ENCODE results near the gene ZBTB16.

Gene ZBTB16

DNA sequence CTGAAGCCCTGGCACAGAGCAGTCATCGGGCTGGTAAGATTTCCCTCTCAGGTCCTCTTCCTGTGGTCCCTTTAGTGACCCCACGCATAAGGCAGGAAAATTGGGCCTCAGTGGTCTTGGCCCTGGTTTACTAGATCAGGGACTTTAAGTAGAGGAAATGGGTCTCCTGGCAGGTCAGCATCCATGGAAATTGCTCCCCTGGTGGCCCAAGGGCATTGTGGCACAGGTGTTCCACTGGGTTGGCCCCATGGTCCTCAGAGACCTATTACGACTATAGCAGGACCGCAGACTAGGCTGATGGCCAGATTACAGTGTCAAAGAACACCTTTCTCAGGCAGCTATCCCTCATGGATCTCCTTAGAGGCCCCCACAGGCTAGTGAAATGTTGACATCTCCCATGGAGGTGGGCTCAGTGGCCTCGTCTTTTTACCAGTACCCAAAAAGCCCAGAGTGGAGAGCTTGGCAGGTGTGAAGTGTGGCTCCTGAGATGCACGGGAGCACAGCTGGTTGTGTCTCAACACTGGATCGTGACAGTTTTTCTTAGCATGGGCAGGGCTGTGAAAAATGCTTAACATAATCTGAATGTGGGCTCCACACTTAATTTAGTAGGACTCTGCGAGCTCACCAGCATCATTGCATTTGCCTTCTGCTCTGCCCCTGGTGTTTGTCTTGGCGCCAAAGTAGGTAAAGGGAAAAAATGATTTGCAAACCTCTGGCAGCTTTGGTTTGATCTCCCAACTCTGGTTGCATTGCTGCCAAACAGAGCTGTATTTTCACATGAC is 74.2 kb downstream of the ZBTB16 start:
- DNase-seq: no peak

DNA sequence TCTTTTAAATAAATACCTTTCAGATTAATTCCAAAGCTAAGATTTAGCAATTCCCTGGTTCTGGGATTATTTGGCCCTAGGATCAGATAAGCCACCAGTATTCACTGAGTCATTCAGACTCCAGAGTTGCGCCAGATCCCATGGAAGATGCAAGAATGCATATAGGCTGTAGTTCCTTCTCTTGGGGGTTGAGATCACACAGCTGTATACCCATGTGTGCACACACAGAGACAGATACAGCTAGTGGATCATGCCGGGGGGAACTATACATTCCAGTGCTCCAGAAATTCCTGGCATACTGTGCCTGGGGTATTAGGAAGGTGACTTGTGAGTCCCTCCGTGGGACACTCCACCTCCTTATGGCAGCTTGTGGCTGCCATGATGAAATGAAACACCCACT is 75.4 kb downstream of the ZBTB16 start:
- DNase-seq: no peak

DNA sequence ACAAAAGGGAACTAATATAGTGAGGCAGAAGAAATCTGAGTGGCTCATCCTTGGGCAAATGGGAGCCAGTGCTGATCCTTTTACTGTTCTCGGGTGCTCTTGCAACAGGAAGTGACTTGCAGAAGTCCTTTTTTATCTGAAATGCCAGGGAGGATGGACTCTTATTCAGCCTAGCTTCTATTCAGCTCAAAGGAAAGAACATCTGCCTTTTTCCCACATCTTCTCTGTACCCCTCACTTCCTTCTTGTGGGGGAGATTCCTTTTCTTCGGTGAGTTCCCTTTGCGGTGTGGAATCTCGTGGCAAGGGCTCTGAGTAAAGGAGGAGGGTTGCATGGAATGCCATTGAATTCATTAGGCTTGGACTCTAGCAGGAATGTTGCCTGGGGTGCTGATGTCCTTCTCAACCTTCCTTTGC is 76.2 kb downstream of the ZBTB16 start:
- no peak for DNase-seq

DNA sequence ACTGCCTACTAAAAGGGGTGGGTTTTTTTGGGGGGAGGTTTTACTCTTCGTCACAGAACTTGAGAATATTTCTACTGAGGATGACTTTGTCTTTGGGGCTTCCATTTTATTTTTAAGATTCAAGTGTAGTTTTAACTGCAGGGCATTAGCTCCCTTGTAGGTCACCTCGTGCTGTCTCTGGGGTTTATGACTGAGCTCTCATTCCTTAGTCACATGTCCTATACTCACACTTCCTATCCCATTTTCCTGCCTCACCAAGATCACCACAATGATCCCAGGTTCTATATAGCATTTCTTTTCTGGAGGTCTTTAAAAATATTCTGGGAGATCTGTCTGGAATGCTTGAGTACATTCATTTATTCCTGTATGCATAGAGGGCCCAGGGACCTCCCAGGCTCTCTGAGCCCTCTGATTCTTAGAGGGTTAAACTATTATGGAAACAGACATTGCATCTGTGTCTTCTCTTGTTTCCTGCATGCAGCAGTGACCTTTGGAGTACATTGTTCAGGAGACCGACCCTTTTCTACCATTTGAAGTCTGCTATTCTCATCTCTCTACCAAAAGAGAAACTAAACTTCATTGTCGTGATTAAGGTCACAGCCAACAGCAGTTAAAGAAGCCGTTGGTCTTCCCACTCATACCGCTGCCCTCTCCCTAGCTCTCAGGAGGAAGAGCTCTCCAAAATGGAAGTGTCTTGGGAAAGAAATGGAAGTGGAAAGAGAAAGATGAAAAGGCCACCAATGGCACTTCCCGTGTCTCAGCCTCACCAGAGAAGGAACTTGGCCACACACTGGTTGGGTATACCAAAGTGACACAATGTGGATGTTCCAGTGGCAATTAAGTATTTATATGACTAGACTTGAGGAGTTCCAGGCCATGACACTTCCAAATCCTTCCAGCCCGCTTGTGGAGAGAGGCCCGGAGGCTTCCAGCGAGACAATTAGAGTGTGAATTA is 77.5 kb downstream of the ZBTB16 start:
- DNase-seq: no peak

DNA sequence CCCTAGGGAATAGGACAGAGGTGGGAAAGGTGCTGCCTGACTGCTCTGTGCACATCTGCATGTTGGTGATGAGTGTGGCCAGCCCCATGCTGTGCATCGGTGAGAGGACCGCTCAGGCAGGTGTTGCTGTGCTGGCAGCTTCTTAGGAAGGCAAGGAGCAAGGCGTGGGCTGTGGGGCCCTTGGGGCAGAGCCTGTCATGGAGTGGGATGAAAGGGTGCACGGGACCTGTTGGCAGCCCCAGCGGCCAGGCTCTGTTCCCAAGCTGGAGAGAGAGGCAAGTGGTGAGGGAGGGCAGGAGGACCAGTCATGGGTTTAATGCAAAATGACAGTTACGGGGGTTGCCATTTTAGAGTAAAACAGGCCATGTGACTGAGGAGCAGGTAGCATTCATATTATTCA is 78.3 kb downstream of the ZBTB16 start:
- no peak for DNase-seq

DNA sequence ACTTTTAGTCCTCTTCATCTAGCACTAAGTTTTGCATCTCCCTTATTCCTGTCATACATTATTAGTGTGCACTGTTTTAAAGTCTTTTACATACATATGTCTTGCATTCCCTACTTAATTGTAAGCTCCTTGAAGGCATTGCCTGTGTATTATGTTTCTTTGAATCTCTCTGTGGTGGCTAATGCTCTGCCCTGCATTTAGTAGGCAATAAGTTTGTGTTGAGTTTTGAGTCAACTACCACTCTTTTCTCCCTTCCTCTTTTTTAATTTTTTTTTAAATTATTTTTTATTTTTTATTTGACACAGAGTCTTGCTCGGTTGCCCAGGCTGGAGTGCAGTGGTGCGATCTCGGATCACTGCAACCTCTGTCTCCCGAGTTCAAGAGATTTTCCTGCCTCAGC is 78.9 kb downstream of the ZBTB16 start:
- no peak for DNase-seq

DNA sequence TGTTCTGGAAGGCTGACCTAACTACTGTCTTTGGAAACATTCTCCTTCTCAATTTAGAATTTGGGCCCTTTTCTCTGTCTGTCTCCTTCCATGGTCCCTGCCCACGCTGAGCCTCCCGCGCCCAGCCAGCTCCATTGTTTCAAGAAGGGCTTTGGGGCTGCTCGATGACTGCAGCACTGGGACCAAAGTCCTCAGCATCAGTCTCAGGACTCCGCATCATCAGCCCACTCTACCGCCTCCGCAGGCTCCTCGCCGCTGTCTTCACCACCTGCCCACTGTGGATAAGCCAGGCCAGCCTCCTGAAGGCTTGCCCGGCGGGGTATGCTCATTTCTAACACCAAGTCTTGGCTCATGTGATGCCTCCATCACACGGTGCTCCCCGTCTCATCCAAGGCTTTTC is 81.3 kb downstream of the ZBTB16 start:
- DNase-seq: no peak

DNA sequence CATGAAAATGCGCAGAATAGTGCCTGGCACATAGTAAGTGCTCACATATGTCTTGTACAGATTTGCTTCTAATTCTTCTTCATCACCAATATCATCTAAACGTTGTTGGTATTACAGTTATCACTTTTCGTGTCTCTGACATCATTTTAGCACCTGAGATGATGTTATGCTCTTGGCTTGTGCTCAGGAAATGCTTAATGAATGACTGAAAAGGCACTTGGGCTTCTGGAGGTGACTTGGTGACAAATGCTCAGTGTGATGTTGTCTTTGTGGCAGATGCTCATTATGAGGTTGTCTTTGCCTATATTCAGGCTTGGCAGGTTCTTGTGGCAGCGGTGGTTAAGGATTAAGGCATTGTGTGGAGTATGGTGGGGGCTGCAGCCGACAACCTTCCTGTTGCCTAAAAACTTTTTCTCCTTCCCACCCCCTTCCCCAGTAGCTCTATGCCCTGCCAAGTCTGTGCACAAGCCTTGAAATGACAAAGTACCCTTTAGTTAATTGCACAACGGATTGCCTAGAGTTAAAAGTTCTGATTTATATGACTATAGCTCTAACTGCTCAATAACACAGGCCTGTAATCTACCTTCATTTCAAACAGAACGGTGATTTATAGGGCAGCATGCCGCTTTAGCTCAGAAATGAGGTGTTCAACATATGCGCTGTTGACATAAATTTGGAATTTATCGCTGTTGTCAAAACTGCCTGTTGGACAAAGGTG is 82.5 kb downstream of the ZBTB16 start:
- no peak for DNase-seq

DNA sequence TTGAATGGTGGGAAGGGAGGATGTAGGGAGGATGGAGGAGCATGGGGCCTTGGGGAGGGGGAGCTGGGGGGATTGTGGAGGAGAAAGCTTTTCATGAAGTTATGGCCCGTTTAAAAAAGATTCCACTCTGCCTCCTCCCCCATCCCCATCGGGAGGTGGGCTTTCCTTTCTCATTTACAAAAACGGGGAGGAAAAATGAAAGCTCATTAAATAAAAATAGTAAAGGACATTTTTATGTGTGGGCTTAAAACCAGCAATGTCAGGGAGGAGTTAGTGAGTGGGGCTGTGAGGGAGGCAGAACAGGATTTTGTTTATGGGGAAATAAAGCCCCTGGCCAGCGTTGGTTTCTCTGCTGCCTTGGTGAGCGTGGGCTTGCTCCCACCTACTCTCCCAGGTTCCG is 83.2 kb downstream of the ZBTB16 start:
- DNase-seq: no peak

DNA sequence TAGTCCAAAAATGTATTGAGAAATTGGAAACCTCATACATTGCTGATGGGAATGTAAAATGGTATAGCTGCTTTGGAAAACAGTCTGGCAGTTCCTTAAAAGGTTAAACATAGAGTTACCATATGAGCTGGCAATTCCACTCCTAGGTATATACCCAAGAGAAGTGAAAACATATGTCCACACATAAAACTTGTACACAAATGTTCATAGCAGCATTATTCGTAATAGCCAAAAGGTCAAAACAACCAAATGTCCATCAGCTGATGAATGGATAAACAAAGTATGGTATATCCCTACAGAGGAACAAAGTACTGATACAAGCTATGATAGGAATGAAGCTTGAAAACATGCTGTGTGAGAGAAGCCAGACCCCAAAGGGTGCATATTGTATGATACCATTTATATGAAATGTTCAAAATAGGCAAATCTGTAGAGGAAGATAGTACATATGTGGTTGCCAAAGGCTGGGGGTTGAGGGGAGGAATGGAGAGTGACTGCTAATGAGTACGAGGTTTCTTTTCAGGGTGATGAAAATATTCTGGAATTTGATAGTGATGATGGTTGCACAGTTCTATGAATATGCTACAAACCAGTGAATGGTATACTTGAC is 85.8 kb downstream of the ZBTB16 start:
- no peak for DNase-seq

DNA sequence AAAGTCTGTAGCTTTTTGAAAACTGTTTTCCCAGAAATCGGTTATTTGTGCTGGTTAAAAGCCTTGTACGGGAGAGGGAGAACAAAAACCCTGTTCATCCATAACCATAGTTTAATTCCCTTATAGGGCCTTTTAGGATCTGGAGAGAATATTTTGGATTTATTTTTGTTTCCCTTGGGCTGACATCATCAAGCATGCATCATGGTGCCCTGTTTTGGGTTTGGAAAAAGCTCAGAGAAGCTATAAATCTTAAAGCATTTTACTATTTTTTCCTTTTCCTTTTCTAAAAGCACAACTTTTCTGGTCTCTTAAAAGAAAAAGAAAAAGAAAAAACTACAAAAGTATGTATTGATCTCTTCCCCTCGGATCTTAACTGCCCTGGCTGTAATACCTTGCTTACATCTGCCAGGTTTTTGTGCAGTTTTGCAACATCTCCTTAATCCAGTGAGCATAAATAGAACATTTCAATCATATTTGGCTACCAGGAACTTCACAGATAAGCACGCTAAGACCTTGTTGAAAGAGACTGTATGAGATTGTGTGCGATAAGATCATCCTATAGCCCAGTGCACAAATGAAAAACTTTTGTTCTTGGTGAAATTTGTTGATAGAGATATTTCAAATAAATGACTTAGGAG is 88.0 kb downstream of the ZBTB16 start:
- DNase-seq: no peak

DNA sequence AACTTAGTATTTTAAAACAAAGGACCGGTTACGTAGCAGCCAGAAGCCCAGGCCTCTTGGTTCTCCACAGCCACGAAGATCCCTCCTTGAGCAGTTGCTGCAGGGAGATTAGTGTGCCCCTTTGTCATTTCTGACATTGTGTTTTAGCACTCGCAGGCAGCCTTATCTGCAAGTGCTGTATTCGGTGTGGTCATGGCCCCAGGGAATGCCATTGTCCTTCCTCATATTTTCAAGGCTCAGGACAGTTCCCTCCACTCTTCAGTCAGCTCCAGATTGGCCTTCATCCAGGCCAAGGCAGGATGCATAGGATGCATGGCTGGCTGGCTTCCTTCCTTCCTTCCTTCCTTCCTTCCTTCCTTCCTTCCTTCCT is 88.5 kb downstream of the ZBTB16 start:
- no peak for DNase-seq

DNA sequence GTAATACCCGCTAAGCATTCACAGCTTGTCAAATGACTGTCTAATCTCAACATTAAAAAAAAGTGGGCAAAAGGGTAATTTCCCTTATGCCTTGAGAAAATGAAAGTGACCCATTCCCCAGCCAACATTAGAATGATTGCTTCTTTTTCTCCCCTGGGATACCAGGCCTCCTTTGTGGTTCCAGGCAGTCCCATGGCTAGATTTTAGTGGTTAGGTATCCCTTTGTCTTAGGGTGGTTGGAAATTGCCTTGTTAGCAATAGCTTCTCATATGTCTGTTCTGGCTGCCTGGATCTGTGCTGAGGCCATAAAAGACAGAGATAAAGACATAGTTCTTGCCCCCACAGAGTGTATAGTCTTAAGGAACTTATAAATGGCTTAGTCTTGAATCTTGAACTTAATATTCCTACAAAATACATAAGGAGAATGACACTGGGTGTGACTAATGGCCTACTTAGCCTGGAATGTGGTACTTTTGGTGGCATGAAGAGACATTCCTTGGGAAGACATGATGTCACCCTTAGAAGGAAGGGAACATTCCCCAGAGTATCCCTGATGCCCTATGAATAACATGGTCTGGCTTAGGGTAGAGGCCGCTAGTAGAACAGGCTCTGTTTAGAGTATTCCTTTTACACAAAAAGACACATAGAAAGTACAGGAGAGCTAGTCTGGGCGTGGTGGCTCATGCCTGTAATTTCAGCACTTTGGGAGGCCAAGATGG is 90.3 kb downstream of the ZBTB16 start:
- no peak for DNase-seq

DNA sequence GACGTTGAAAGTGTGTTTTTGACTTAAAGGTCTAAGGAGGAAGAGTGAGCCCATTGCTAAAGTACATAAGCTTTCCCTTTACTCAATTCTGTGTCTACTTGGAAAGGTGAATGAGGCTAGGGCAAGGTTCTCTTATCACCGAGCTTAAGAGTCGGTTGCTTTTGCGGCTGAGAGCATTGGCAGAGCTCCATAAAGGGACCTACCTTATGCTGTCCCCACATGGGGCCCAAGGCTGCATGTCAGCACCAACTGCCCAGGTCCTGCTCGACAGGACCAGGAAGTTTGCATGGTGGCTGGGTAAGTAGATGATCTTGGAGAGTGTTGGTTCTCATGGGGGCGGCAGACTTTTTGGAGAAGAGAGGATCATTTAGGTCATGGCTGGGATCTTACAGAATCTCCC is 91.2 kb downstream of the ZBTB16 start:
- DNase-seq: no peak

DNA sequence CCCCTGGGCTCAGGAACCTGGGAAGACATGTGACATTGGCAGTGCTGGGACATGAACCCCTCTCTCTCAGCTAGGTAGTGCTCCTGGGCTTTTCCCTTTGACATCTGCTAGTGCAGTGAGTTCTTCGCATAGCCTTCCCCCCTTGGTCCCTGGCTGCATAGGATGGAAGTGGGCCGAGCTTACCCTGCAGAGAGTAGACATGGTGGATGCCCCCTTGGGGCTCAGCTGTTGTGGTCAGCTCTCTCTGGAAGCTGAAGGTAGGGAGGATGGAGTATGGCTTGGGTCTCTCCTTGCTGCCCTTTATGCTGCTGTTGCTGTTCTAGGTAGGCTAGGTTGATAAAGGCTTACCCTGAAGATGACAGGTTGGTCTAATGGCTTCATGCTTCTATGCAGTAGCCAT is 92.1 kb downstream of the ZBTB16 start:
- no peak for DNase-seq

DNA sequence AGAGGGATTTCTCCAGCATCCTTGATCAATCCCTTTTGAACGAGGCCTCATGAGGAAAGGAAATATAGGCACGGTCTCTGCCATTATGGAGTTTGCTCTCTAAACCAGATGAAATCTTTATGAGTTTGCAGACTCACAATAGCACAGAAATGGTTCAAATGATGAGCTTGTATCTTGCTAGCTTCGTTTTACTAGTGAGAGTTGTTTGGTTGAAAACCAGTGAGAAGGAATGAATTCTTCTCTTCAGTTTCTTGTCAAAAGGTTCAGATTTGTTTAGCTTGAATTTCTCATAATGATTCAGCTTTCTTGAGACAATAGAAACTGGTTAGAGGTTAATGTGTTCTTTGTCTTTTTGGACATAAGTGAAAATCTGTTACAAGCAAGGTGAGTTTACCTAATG is 92.7 kb downstream of the ZBTB16 start:
- DNase-seq: no peak

DNA sequence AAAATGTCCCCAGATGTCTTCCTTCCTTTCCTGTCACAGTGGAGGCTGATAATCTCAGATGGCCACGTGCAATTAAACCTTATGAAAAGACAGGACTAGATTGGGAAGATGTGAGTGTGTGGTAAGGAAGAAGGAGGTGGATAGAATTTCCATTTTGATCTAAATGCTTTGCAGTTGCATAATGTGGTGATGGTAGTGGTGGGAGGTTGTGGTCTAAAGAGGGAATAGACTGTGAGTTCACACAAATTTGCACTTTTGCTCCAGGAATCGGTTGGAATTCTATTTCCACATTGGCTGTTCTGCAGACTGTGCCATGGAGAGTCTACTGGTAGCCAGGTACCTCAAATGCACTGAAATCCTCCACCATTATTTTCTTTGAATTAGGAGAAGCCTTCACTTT is 93.3 kb downstream of the ZBTB16 start:
- no peak for DNase-seq

DNA sequence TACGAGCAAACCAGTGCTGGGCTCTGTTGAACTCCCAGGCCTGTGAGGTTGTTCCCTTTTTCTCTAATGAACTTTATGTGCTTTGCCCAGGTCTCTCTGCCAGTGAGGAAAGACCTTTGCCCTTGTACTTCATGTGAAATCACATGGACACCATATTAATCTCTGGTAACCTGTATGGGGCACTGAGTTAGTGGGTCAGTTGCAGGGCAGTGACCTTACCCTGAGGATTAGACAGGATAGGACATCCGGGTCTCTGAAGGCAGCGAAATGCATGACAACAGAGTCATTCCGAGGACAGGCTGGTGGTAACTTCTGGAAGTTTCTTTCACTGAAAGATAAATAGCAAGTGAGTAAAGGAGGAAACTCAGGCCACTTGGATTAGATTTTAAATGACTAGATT is 93.7 kb downstream of the ZBTB16 start:
- no peak for DNase-seq

DNA sequence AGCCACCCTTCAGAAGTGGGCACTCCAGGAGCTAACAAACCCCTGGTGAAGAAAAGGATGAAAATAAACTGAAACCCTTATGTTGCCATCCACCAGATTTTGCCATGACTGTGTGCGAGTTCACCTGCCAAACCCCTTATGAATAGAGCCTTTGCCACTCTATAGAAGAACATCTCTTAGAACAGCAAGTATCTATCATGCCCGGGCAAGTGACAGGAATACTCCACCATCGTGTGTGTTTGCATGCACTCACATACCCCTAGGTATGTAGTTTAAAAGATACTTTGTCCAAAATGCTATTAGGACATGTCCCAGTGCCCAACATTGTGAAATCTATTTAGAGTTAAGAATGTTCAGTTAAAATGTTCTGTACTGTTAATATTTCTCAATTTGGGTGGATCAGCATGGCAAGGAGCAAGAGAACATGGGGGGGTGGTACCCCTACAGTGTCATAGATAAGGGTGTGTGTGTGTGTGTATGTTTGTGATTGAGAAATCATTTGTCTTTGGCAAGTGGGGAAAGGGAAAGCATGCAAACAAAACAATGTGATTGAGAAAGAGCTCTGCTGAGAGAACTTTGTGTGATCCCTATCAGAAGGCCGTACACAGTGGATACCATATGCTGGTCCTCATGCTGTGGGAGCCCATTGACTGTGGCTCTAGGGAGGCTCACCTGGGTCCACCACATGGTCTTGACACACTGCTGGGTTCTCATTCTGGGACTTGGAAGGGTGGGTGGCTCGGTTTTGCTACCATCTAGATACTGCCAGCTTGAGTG is 94.9 kb downstream of the ZBTB16 start:
- DNase-seq: no peak

DNA sequence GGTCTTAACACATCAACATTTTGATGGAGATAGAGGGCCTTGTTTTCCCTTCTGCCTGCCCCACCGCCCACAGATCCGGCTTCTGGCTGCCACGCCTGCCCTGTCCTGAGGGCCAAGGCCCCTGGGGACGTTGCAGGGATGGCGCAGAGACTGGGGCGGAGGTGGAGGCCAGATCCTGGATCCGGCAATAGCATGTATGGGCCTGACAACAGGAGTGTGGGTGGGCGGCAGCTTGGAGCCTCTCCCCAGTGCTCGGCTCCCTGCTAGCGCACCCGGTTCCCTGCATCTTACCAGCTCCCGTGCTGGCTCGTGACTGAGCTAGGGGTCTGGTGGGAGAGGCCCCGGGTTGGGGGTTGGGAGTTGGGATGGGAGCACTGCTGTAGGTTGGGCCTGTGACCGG is 95.6 kb downstream of the ZBTB16 start:
- DNase-seq: no peak

DNA sequence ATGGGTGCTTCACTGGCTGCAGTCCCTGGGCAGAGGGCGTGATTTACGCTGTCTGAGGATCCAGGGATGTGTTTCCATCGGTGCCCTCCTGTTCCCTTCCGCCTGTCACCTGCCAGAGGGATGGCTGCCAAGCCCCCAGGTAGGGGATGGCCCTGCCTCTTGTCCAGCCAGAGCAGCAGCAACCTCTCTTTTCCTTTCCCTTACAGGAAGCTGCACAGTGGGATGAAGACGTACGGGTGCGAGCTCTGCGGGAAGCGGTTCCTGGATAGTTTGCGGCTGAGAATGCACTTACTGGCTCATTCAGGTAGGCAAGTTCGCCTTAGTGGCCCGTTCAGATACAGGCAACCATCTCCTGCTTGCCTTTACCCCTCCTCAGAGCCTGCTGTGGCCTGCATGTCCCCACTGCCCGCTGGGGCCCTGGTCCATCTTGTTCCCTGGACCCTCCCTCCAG is 96.6 kb downstream of the ZBTB16 start:
- DNase-seq: no peak
